Measurements from ENCODE around the gene GRID1.
"Not testable (repeated sequence)": the region's sequence is repeated elsewhere in the genome, so short reads cannot be mapped to it uniquely, and the experiment has no call there.

Gene GRID1

GRCh38 chr10:86122646-86123045, 243.9 kb downstream of the GRID1 start:
- Mint-ChIP-seq H3K4me3 (no peak overlapping the region), H3K4me1 (ENCODE audit: low read depth) (no peaks in the 10 kb centered on the region), H3K27me3 (peaks cover 3% of the 10 kb centered on the region), H3K27ac (no peak overlapping the region), H3K36me3 (no peaks in the 10 kb centered on the region), H3K9me3 (ENCODE audit: low read depth) (no peaks in the 10 kb centered on the region)

DNA sequence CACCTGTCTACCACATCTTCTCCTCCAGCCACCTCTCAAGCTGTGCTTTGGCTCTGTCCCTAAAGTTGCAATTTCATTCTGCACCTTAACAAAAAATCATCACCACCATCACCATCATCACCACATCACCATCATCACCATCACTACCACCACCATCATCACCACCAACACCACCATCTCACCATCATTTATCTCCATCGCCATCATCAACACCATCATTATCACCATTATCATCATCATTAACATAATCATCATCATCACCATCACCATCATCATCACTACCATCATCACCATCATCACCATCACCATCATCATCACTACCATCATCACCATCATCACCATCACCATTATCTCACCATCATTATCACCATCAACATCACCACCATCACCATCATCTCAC, 245.4 kb downstream of the GRID1 start:
- Mint-ChIP-seq H3K27ac (no peak overlapping the region), H3K27me3 (peaks cover 3% of the 10 kb centered on the region), H3K9me3 (ENCODE audit: low read depth) (no peaks in the 10 kb centered on the region), H3K36me3 (no peaks in the 10 kb centered on the region), H3K4me3 (no peak overlapping the region), H3K4me1 (ENCODE audit: low read depth) (no peaks in the 10 kb centered on the region)

- Mint-ChIP-seq H3K36me3 (no peaks in the 10 kb centered on the region), H3K27me3 (no peaks in the 10 kb centered on the region)
Observed at GRCh38 chr10:86117051-86117450, 249.5 kb downstream of the GRID1 start.

GRCh38 chr10:86113983-86114382, 252.6 kb downstream of the GRID1 start:
- no peak overlapping the region for H3K27ac Mint-ChIP-seq
- no peak overlapping the region for H3K4me3 Mint-ChIP-seq
- no peaks in the 10 kb centered on the region for H3K36me3 Mint-ChIP-seq
- no peaks in the 10 kb centered on the region for H3K27me3 Mint-ChIP-seq
- no peaks in the 10 kb centered on the region for H3K9me3 Mint-ChIP-seq (ENCODE audit: low read depth)
- no peaks in the 10 kb centered on the region for H3K4me1 Mint-ChIP-seq (ENCODE audit: low read depth)

More at GRCh38 chr10:86117051-86117450, 249.5 kb downstream of the GRID1 start:
- Mint-ChIP-seq H3K4me3 (no peak overlapping the region), H3K27ac (no peak overlapping the region), H3K4me1 (ENCODE audit: low read depth) (no peaks in the 10 kb centered on the region), H3K9me3 (ENCODE audit: low read depth) (no peaks in the 10 kb centered on the region)

DNA sequence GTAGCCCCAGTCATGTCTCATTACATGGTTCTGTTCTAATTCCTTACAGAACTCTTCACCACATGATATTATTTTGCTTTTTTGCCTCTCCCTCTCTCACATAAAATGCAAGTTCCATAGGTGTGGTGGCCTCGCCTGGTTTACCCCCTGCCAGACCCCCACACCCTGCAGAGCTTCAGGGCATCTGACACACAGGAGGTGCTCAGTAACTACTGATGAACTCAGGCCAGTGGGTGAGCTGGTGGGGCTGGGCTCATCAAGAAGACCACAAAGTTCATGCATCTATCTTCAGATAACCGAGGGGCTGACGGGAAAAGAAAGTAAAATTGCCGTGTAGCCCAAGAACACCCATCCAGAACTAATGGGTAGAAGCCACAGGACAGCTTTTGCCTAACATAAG, 253.1 kb downstream of the GRID1 start:
- no peaks in the 10 kb centered on the region for H3K4me1 Mint-ChIP-seq (ENCODE audit: low read depth)
- no peaks in the 10 kb centered on the region for H3K27me3 Mint-ChIP-seq
- H3K9me3 Mint-ChIP-seq (ENCODE audit: low read depth) = no peaks in the 10 kb centered on the region
- no peaks in the 10 kb centered on the region for H3K36me3 Mint-ChIP-seq
- no peak overlapping the region for H3K27ac Mint-ChIP-seq
- H3K4me3 Mint-ChIP-seq = no peak overlapping the region

DNA sequence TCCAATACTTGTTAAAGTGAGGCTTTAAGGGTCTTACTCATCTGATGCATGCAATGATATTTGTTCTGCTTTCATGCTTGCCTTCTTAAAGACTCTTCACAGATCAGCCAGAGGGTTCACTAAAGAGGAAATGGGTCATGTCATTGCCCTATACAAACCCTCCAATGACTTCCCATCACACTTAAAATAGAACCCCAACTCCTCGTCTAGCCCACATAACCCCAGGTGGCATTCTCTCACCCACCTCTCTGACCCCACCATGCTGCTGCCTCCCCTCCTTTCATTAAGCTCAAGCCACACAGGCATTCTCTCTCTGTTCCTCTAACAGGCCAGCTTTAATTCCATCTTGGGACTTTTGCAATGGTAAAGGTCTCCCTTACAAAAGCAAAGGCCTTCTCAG, 253.6 kb downstream of the GRID1 start:
- no peak overlapping the region for H3K4me3 Mint-ChIP-seq
- no peaks in the 10 kb centered on the region for H3K36me3 Mint-ChIP-seq
- no peaks in the 10 kb centered on the region for H3K27me3 Mint-ChIP-seq
- H3K27ac Mint-ChIP-seq = no peak overlapping the region
- no peaks in the 10 kb centered on the region for H3K9me3 Mint-ChIP-seq (ENCODE audit: low read depth)
- no peaks in the 10 kb centered on the region for H3K4me1 Mint-ChIP-seq (ENCODE audit: low read depth)

- Mint-ChIP-seq H3K4me3 (no peak overlapping the region), H3K4me1 (ENCODE audit: low read depth) (no peaks in the 10 kb centered on the region), H3K9me3 (ENCODE audit: low read depth) (no peaks in the 10 kb centered on the region), H3K27ac (no peak overlapping the region), H3K27me3 (no peaks in the 10 kb centered on the region), H3K36me3 (no peaks in the 10 kb centered on the region)
Observed at GRCh38 chr10:86111902-86112545, 254.6 kb downstream of the GRID1 start.

- no peak overlapping the region for H3K4me3 Mint-ChIP-seq
- no peaks in the 10 kb centered on the region for H3K4me1 Mint-ChIP-seq (ENCODE audit: low read depth)
- H3K36me3 Mint-ChIP-seq = no peaks in the 10 kb centered on the region
- H3K27me3 Mint-ChIP-seq = no peaks in the 10 kb centered on the region
- no peak overlapping the region for H3K27ac Mint-ChIP-seq
- no peaks in the 10 kb centered on the region for H3K9me3 Mint-ChIP-seq (ENCODE audit: low read depth)
Observed at GRCh38 chr10:86110156-86110786, 256.3 kb downstream of the GRID1 start.

GRCh38 chr10:86109421-86109820, 257.2 kb downstream of the GRID1 start:
- Mint-ChIP-seq H3K9me3 (ENCODE audit: low read depth) (no peaks in the 10 kb centered on the region), H3K27ac (no peak overlapping the region), H3K36me3 (no peaks in the 10 kb centered on the region), H3K4me1 (ENCODE audit: low read depth) (no peaks in the 10 kb centered on the region), H3K4me3 (no peak overlapping the region), H3K27me3 (no peaks in the 10 kb centered on the region)

DNA sequence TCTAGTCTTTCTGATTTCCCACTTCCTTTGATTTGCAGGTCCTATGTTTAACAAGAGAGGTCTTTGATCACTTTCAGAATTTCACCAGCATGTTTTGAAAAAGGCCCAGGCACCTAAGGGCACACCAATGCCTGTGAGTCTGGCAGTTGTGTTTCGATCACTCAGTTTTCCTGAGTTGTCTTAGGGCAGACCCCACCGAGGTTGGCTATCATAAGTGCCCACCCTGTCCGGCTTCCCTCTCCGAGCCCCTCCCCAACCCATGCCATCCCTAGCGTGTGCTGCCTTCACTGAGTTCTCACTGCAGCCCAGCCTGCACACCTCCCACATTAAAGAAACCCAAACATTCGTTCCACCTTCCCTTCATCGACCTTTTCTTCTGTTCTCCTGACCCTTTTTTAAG, 257.9 kb downstream of the GRID1 start:
- H3K9me3 Mint-ChIP-seq (ENCODE audit: low read depth) = no peaks in the 10 kb centered on the region
- no peaks in the 10 kb centered on the region for H3K4me1 Mint-ChIP-seq (ENCODE audit: low read depth)
- no peaks in the 10 kb centered on the region for H3K36me3 Mint-ChIP-seq
- no peaks in the 10 kb centered on the region for H3K27me3 Mint-ChIP-seq
- no peak overlapping the region for H3K27ac Mint-ChIP-seq
- H3K4me3 Mint-ChIP-seq = no peak overlapping the region

- not testable (repeated sequence) for H3K27ac Mint-ChIP-seq; H3K4me1 Mint-ChIP-seq (ENCODE audit: low read depth); H3K27me3 Mint-ChIP-seq; H3K4me3 Mint-ChIP-seq; H3K36me3 Mint-ChIP-seq; H3K9me3 Mint-ChIP-seq (ENCODE audit: low read depth)
Observed at GRCh38 chr10:86107611-86108310, 258.8 kb downstream of the GRID1 start.

- Mint-ChIP-seq H3K27me3 (no peaks in the 10 kb centered on the region), H3K4me3 (no peak overlapping the region), H3K4me1 (ENCODE audit: low read depth) (no peaks in the 10 kb centered on the region), H3K27ac (no peak overlapping the region), H3K9me3 (ENCODE audit: low read depth) (no peaks in the 10 kb centered on the region), H3K36me3 (no peaks in the 10 kb centered on the region)
Observed at GRCh38 chr10:86107131-86107530, 259.5 kb downstream of the GRID1 start.

GRCh38 chr10:86106616-86107015, 260.0 kb downstream of the GRID1 start:
- Mint-ChIP-seq H3K27ac (no peak overlapping the region), H3K27me3 (no peaks in the 10 kb centered on the region), H3K36me3 (no peaks in the 10 kb centered on the region), H3K4me3 (no peak overlapping the region), H3K9me3 (ENCODE audit: low read depth) (no peaks in the 10 kb centered on the region), H3K4me1 (ENCODE audit: low read depth) (no peaks in the 10 kb centered on the region)

GRCh38 chr10:86105640-86106039, 261.0 kb downstream of the GRID1 start:
- Mint-ChIP-seq H3K4me3 (no peak overlapping the region), H3K27ac (no peak overlapping the region), H3K4me1 (ENCODE audit: low read depth) (no peaks in the 10 kb centered on the region), H3K36me3 (no peaks in the 10 kb centered on the region), H3K9me3 (ENCODE audit: low read depth) (no peaks in the 10 kb centered on the region), H3K27me3 (no peaks in the 10 kb centered on the region)

- no peaks in the 10 kb centered on the region for H3K36me3 Mint-ChIP-seq
- no peaks in the 10 kb centered on the region for H3K4me1 Mint-ChIP-seq (ENCODE audit: low read depth)
- no peaks in the 10 kb centered on the region for H3K27me3 Mint-ChIP-seq
- no peaks in the 10 kb centered on the region for H3K9me3 Mint-ChIP-seq (ENCODE audit: low read depth)
- H3K4me3 Mint-ChIP-seq = no peak overlapping the region
- H3K27ac Mint-ChIP-seq = no peak overlapping the region
Observed at GRCh38 chr10:86105181-86105580, 261.4 kb downstream of the GRID1 start.

Data from activated naive CD8-positive, alpha-beta T cell (primary cell).